Measurements from ENCODE around the gene MRPS18B. TPM values are rescaled to one million over a fixed set of nuclear protein-coding genes. Genes with fewer than 3 reads are reported as not detected.
A peak's percentile ranks its signal among the peaks of the same experiment; 100 is the strongest.

The MRPS18B gene
- total and polyA plus RNA-seq, 2 donors from 2014 or later: 62.1 to 135 TPM

DNA sequence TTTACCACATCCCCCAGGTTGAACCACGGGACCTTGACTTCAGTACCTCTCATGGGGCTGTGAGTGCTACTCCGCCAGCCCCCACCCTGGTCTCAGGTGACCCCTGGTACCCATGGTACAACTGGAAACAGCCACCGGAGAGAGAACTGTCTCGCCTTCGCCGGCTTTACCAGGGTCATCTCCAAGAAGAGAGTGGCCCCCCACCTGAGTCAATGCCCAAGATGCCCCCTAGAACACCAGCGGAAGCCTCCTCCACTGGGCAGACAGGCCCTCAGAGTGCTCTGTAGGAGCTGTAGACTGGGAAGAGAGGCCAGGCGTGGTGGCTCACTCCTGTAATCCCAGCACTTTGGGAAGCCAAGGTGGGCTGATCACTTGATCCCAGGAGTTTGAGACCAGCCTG, 7.9 kb downstream of the MRPS18B start:
- intact Hi-C loops (cut with DNase I): no loop called here

DNA sequence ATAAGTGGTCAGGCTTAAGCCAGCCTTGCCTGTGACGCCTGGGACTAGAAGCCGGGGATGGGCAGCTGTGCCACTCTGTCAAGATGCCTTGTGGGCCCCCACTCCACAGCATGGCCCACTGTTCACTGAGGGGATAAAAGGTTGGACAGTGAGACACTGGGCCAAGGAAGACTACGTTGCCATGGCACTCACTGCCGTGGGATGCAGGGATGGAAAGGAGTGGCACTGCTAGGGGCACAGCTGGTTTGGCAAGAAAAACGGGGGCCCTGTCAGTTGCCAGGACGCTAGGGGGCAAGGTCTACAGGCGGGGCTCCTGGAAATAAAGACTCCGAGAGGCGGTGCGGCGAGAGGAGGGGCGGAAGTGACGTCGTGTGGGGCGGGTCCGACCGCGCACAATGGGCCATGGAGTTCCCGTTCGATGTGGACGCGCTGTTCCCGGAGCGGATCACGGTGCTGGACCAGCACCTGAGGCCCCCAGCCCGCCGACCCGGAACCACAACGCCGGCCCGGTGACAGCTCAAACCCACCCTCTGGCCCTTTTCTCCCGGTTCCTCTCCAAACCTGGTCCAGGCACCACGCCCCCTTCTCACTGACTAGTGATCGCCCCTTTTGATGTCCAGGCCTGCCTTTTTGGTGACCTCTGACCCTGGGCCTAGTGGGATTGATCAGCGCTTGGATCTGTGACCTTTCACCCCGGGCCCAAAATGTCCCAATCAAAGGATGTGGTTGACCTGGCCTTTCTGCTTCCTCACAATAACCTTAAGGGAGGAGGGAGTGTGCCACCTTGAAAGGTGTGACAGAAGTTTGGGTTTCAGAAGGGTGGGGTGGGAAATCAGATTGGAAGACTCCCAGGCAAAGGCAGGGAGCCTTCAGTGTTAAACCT, 9.1 kb downstream of the MRPS18B start, which contains the start of gene ATAT1:
ATAT1 (plus strand) TSS at position 391 of the 883 bp plus-strand sequence.
- intact Hi-C loops (cut with DNase I): no loop called here
- H3K4me1 ChIP-seq (ENCODE audit: control insufficient read depth in 2 of 3, insufficient read depth in 2 of 3, low read depth in 1 of 3, low read length in 3 of 3): peaks cover 0 to 11% (median 4%) of the 10 kb centered on the region in 3 donors
- H3K27me3 ChIP-seq (ENCODE audit: control insufficient read depth, insufficient read depth, low read length): no peaks in the 10 kb centered on the region

More for the DNA sequence above, 7.9 kb downstream of the MRPS18B start:
- Histone ChIP-seq H3K27ac (ENCODE audit: low read depth in 2 of 2, low read length in 2 of 2) (no peak overlapping the region), H3K9me3 (ENCODE audit: control insufficient read depth in 2 of 3, insufficient read depth in 1 of 3, low read length in 3 of 3) (no peaks in the 10 kb centered on the region), H3K4me1 (ENCODE audit: control insufficient read depth in 2 of 3, insufficient read depth in 2 of 3, low read depth in 1 of 3, low read length in 3 of 3) (peaks cover 0 to 11% (median 4%) of the 10 kb centered on the region in 3 donors), H3K36me3 (ENCODE audit: control insufficient read depth in 2 of 3, insufficient read depth in 3 of 3, low read length in 3 of 3) (peaks cover 14 to 20% (median 19%) of the 10 kb centered on the region in 3 donors), H3K27me3 (ENCODE audit: control insufficient read depth, insufficient read depth, low read length) (no peaks in the 10 kb centered on the region), H3K4me3 (ENCODE audit: low read length in 3 of 3) (no peak overlapping the region), H3K9ac (ENCODE audit: low read length in 3 of 3) (no peak overlapping the region)
- FAIRE-seq (no peak), DNase-seq (no peak)
- TF ChIP-seq, protein P1, sequence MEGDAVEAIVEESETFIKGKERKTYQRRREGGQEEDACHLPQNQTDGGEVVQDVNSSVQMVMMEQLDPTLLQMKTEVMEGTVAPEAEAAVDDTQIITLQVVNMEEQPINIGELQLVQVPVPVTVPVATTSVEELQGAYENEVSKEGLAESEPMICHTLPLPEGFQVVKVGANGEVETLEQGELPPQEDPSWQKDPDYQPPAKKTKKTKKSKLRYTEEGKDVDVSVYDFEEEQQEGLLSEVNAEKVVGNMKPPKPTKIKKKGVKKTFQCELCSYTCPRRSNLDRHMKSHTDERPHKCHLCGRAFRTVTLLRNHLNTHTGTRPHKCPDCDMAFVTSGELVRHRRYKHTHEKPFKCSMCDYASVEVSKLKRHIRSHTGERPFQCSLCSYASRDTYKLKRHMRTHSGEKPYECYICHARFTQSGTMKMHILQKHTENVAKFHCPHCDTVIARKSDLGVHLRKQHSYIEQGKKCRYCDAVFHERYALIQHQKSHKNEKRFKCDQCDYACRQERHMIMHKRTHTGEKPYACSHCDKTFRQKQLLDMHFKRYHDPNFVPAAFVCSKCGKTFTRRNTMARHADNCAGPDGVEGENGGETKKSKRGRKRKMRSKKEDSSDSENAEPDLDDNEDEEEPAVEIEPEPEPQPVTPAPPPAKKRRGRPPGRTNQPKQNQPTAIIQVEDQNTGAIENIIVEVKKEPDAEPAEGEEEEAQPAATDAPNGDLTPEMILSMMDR (IDR thresholded peaks at IDR 0.05; ENCODE audit: borderline replicate concordance, extremely low read depth, insufficient read depth): no peak

DNA sequence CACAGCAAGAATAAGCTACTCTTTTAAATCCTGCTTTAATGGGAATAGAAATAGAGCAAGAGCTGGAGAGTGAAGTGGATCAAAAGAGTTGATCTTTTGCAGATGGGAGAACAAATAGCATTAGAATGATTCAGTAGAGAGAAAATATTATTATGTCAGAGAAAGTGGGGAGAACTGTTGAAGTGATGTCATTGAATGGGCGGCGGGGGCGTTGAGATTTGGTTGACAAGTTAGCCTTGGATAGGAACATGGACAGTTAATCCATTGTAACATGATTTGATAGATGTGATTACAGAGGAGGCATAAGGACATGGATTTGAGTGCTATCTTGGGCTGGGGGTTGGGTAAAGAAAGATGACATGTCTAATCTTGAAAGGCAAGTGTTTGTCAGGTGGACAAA, 18.2 kb downstream of the MRPS18B start:
- Histone ChIP-seq H3K9ac (ENCODE audit: low read length in 3 of 3) (no peak overlapping the region), H3K36me3 (ENCODE audit: control insufficient read depth in 2 of 3, insufficient read depth in 3 of 3, low read length in 3 of 3) (peaks cover 3 to 12% (median 5%) of the 10 kb centered on the region in 3 donors), H3K4me1 (ENCODE audit: control insufficient read depth in 2 of 3, insufficient read depth in 2 of 3, low read depth in 1 of 3, low read length in 3 of 3) (no peaks in the 10 kb centered on the region), H3K27me3 (ENCODE audit: control insufficient read depth, insufficient read depth, low read length) (no peaks in the 10 kb centered on the region), H3K9me3 (ENCODE audit: control insufficient read depth in 2 of 3, insufficient read depth in 1 of 3, low read length in 3 of 3) (no peaks in the 10 kb centered on the region), H3K4me3 (ENCODE audit: low read length in 3 of 3) (no peak overlapping the region), H3K27ac (ENCODE audit: low read depth in 2 of 2, low read length in 2 of 2) (no peak overlapping the region)
- TF ChIP-seq, protein P1 (IDR thresholded peaks at IDR 0.05; ENCODE audit: borderline replicate concordance, extremely low read depth, insufficient read depth): no peak
- FAIRE-seq: no peak
- no peak for DNase-seq
- intact Hi-C loops (cut with DNase I): no loop called here

More for the DNA sequence above, 9.1 kb downstream of the MRPS18B start, which contains the start of gene ATAT1:
- Histone ChIP-seq H3K9ac (ENCODE audit: low read length in 3 of 3) (peak within 1 kb of the TSS; percentile 61 to 87 (median 85)), H3K27ac (ENCODE audit: low read depth in 2 of 2, low read length in 2 of 2) (peak within 1 kb of the TSS; percentile 89 to 92), H3K4me3 (ENCODE audit: low read length in 3 of 3) (peak within 1 kb of the TSS; percentile 75 to 87 (median 85)), H3K36me3 (ENCODE audit: control insufficient read depth in 2 of 3, insufficient read depth in 3 of 3, low read length in 3 of 3) (peaks cover 14 to 19% (median 14%) of the 10 kb centered on the region in 3 donors), H3K9me3 (ENCODE audit: control insufficient read depth in 2 of 3, insufficient read depth in 1 of 3, low read length in 3 of 3) (no peaks in the 10 kb centered on the region)
- FAIRE-seq (no peak), DNase-seq (peak; percentile 88 to 96 (median 93))
- TF ChIP-seq, protein P1 (IDR thresholded peaks at IDR 0.05; ENCODE audit: borderline replicate concordance, extremely low read depth, insufficient read depth): peak; percentile 50
